Brain pericyte (primary cell): ENCODE results near the gene MAP1LC3B2.

Experiments used
- DNase-seq: peaks from one replicate; pipeline ENCODE4 v3.0.0-alpha.2; 2012; ENCODE audit warnings: low read depth, low spot score

MAP1LC3B2 gene

DNA sequence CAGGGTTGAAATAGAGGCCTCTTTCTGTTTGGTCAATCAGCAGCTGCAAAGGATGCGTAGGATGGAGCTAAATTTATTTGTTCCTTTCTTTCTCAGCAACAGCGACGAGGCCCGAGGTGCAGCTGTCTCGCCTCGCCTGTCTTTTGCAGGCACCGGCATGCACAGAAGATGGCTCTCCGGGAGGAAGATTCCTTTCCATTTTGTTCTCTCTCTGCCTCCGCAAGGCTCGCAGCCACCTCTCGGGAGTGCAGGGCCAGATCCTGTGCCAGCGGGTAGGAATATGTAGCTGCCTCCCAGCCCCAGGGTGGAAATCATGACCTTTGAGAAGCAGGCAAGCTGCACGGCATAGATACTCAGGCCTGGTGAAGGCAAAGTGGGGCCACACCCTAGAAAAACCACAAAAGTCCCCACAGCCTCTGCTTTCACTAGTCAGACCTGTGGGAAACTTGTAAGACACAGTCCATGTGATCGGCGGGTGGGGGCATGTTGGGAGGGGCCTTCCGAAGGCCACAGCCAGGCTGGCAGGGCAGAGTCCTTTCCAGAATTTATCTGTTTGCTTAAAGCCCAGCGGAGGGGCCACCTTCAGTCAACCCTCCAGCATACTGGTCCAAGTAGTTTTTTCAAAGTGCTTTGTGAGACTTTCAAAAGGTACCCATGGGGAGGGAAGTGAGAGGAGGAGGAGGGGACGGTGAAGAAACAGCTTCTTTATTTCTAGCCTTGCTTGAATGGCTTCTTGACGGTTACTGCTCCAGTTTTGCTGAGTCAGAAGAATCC lies at the start of gene MAP1LC3B2:
MAP1LC3B2 (plus strand) TSS at position 220 of the 774 bp plus-strand sequence. CDS start 16,562 bp downstream, outside the sequence.
- no peak for DNase-seq

DNA sequence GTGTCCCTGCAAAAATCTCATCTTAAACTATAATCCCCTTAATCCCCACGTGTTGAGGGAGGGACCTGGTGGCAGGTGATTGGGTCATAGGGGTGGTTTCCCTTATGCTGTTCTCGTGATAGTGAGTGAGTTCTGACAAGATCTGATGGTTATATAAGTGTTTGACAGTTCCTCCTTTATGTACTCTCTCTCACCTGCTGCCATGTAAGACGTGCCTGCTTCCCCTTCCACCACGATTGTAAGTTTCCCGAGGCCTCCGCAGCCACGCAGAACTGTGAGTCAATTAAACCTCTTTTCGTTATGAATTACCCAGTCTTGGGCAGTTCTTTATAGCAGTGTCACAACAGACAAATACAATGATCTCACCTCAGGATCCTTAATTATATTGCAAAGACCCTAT lies 45.2 kb upstream of the MAP1LC3B2 start:
- DNase-seq, result no peak

DNA sequence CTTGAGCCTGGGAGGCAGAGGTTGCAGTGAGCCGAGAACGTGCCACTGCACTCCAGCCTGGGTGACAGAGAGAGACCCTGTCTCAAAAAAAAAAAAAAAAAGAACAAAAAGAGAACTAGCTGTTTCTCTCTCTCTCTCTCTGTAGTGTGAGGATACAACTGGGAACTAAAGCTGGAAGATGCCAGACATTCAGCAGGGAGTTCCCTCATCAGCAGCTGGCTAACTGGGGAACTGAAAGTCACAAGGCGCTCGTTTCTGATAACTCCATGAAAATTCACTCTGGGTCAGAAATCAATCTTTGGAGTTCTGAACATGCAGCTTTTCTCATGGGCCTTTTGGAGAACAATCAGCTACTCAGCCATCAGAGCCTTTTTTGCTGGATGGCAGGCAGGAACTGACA lies 43.5 kb upstream of the MAP1LC3B2 start:
- no peak for DNase-seq

DNA sequence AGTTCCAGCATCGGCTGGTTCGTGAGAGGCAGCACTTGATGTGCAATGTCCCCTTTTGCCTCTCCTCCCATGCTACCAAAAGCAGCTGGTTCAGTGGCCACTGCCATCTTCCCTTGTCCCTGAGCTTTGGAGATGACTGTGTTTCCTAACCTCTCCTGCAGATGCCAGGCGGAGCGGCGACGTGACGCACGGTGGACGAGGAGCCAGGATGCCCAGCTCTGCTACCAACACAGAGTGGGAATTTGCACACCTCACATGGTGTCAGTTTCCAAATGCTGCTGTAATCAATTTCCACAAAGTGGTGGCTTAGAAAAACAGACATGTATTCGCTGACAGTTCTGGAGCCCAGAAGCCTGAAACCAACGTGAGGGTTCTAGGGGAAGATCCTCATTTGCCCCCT lies 42.5 kb upstream of the MAP1LC3B2 start:
- no peak for DNase-seq

DNA sequence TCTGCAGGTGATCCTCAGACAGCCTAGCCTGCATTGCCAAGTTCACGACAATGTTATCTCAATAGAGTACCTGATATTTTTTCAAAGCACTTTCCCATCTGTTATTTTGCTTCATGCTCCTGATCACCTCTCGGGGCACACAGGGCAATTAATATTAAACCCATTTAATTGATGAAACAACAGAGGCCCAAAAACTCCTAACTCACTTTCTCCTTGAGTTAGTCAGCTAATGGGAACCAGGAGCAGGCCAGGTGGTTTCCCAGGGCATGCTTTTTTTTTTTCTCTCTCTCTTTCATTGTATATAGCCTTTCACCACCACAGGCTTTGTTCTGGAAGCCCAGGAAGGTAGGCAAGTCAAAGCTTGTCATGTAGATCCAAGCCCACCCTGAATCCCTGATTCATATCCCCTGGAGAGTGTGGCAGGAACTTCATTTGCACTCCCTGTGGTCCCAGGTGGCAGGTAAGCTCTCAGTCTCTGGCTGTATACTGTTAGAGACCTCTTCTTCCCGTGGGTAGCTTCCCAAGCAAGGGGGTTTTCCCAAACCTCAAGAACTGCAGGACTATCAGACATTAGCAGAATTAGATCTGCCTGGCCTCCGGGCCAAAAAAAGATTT lies 41.6 kb upstream of the MAP1LC3B2 start:
- no peak for DNase-seq

DNA sequence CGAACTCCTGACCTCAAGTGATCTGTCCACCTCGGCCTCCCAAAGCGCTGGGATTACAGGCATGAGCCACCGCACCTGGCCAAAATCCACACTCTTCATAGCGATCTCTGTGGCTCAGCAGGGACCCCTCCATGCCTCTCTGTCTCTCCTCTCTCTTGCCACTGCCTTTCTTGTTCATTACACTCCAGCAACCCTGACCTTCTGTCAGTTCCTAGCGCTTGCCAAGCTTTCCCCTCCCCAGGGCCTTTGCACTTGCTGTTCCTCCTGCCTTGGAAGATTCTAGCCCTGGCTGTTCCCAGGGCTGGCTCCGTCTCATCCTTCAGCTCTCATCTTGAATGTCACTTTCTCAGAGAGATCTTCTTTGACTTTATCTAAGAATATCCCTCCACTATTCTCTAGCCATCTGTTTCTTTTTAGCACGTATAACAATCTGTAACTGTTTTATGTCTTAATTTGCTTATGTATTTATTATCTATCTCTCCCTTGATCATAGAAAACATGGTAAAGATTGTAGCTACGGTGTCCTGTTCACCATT lies 38.9 kb upstream of the MAP1LC3B2 start:
- no peak for DNase-seq

DNA sequence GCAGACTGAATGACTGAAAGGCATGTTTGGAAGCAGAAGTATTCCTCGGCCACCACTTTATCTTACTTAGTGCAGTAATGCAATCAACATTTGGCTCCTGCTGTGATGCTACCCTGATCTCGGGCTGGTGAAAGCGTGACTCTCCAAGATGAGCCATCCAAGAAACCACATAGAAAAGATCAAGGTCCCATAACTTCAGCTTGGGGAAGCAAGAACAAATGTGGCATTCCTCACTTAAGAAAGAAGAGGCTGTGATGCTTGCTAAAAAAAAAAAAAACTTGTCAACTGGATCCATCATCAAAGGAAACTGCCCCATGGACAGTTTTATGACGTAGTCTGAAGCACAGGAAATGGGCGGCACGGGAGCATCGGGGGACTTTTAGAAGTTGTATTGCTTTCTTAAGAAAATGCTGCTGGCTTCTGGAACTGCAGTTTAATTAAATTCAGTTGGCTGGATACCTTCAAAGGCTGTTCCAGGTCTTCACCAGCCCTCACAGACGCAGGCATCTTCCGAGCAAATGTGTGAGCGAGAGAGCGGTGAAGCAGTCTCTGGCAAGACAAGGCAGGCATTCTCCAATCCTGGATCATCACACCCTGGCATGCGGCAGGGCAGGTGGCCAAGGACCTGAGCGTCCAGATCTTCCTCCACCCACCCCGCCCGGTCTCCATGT lies 38.2 kb upstream of the MAP1LC3B2 start:
- no peak for DNase-seq

DNA sequence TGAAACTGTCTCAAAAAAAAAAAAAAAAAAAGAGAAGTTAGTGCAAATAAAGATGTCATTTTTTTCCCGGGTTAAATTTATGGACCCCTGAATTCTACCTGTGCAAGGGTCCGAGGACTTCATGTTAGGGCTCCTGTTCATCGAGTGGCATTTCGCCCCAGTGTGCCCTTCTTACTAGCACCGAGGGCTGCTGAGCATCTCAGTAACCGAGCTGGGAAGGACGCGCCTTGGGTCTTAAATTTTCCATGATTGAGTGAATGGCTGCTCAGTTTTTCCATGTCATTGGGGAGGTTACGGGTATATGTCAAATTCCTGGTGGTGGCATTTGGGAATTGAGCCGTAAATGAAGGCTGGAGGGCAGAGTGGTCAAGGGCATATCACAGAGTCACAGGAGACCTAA lies 34.9 kb upstream of the MAP1LC3B2 start:
- DNase-seq, result no peak

DNA sequence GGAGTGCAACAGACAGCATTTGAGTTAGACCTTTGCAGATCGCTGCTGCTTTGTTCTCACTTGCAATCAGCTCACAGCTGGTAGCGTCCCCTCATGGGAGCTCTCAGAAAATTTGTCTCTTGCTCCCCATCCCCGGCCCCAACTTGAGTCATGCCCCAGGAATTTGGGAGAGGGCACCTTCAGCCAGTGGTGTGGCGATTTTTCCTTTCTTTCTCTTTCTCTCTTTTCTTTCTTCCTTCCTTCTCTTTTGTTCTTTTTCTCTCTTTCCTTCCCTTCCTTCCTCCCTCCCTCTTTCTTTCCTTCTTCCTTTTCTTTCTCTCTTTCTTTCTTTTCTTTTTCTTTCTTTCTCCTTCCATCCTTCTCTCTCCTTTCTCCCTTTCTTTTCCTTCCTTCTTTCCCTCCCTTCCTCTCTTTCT lies 34.2 kb upstream of the MAP1LC3B2 start:
- no peak for DNase-seq

DNA sequence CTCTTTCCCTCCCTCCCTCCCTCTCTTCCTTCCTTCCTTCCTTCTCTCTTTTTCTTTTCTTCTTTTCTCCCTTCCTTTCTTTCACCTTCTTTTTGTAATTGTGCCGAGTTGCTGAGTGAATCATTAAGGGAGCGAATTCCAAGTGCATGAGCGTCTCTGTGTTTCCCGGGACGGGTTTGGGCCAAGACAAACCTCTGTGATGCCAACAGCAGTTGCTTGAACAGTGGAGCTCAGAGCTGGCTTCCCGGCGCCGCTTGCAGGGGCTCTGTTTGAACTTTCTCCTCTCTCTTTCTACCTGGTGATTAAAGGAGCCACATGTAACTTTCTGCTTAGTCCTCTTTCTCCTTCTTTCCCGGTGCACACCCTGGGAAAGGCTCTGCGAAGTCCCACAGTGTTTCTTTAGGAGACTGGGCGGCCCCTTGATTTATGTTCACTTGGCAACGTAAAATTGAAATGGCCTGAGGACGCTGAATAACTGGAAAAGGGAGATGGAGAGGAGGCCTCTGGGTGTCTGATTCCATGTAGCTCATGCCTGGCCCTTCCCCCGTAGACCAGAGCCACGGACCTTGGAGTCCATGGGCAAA lies 33.7 kb upstream of the MAP1LC3B2 start:
- DNase-seq, result no peak

DNA sequence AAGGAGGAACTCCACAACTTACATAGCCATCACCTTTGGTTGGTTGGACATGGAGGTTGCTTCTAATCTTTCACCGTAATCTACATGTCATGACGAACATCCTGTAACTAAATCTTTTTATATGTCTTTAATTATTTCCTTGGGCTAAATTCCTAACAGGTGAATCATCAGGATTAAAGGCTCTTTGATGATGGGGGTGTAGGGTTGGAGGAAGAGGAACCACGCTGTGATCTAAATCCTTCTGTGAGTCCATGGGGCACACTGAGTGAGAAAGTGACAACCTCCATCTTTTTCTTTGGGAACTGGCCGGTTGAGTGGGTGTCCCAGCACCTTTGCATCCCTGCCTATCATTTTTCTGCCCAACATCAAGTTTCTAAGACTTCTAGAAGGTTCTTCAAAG lies 31.1 kb upstream of the MAP1LC3B2 start:
- no peak for DNase-seq

DNA sequence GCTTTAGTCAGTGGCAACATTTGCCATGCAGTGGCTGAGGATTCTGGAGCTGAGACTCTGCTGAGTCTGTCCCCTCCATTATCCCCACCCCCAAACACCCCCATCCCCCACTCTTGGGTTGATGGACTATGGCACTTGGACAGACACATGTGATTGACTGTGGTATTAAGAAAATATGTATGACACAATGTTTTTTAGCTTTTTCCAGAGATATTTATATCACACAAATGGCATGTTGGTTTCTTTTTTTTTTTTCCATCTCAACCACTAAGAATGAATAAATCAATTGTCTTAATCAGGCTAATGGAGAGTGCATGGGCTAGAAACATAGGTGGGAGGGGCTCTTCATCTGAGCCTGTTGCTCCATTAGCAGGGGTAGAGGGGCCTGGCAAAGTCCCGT lies 30.7 kb upstream of the MAP1LC3B2 start:
- DNase-seq, result no peak

DNA sequence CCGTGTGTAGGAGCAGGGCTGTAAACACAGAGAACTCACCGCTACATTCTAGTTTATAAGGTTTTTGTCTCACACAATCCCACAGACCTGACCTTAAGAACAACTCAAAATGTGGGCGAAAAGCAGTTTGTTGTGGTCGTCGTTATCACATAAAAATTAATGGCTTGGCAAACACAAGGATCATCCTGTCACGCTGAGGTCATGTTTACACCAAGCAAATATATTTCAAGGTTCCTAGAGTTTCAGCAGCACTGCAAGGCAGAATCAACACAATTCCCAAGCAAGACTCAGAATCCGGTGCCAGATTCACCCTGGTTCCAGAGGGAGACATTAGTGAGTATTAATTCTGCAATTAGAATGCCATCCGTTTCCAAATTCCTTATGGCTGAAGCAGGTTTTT lies 30.1 kb upstream of the MAP1LC3B2 start:
- DNase-seq, result no peak

DNA sequence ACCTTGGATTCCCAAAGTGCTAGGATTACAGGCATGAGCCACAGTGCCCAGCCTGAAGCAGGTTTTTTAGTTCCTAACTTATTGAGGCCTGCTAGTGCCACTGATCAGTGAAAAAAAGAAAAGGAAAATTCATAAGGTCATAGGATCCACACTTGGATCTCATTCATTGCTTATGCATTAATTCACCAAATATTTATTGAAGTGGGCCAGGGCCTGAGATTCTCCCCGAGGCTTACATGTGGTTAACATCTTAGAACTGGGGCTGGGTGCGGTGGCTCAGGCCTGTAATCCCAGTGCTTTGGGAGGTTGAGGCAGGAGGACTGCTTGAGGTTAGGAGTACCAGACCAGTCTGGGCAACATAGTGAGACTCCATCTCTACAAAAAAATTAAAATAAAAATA lies 29.5 kb upstream of the MAP1LC3B2 start:
- no peak for DNase-seq

DNA sequence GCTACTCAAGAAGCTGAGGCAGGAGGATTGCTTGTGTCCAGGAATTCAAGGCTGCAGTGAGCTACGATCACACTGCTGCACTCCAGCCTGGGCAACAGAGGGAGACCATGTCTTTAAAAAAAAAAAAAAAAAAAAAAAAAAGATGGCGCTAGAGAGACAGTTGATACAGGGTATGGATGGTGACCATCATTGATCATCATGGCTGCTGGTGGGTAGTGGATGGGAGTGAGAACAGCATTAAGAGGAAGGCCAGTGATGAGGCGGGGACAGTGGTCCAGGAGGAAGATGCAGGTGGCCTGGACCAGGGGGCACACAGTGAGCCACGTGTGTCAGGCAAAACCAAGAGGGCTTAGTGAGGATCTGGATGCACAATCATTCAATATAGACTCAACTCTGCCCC lies 26.8 kb upstream of the MAP1LC3B2 start:
- DNase-seq, result no peak

DNA sequence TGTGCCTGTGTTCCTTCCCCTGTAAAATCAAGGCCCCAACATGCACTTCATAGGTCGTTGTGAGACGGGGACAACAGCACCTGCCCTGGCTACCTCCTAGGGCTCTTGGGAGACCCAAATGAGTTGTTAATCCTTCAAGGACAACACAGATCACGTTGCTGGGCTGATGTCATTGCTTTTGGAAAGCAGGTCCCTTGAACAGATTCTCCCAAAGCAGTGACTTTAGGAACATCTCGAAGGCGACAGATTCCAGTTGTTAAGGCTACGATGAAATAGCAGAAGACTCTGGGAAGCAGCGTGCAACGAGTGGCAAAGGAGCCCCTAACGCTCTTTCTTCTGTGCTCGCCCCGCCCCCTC lies 26.2 kb upstream of the MAP1LC3B2 start:
- no peak for DNase-seq

DNA sequence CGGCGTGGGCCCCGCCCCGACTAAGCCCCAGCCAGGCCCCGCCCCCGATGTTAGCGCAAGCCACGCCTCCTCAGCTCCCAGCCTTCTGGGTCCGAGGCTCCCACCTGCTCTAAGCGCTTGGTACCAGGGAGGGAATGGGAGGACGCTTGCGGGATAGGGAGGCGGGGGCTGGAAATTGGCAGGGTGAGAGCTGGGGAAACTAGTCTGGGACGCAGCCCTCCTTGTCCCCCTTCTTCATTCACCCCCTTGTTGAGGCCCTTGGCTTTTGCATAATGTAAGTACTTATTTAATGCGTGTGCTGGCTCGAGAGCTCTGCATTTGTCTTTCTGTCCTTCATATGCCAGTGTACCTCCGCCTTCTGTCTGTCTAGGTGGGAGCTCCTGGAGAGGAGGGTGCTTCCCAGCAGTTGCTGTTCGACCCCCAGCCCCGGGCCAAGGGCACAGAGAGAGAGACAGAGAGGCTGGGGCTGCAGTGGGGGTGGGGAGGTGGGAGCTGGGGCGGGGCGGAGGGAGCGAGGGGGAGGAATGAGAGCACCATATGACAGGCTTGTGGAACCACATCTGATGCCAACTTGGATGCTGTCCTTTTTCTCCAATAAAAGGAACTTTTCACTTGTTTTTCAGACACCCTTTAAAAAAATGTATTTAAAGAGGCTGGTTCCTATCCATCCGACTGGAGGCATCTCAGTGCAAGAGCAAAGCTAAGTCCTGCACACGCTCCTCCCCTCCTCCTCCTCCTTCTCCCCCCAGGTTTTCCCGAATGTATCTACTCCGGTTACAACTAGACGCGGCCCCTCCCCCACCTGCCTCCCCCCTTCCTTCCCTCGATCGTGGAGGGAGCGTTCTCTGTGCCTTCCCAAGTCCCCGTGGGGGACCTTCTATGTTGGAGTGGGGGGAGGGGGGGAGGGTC lies 25.6 kb upstream of the MAP1LC3B2 start:
- no peak for DNase-seq

DNA sequence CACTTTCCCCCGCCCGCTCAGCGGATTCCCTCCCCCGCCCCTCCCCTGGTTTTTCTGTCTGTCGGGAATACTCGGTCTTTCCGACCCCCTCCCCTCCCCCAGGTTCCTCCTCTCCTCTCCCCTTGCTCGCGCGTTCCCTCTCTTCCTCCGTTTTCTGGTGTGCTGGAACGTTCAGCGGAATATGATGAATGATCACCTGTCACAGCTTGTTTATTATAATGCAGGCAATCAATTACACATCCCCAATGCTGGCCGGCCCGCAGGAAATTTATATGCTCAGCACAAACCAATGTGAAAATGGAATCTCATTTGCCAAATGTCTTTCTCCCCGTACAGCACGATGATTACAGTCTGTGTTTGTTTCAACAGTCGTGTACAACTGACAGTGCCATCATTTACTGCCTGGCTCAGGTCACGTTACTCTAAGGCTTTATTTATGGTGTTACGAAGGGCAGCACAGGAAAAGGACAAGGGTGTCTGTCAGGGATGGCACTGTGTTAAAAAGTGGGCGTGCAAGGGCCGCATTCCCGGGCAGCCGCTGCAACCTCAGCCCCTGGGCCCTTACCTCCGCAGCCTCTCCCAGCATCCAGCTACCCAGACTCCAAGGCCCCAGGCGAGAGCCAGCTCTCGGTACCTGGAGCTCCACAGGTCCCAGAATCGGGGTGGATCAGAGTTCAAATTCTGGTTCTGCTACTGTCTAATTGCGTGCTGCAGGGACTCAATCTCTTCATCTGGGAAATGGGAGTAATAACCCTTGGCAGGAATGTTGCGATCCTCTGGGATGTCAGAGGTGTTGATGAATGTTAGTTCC lies 24.7 kb upstream of the MAP1LC3B2 start:
- DNase-seq, result no peak

DNA sequence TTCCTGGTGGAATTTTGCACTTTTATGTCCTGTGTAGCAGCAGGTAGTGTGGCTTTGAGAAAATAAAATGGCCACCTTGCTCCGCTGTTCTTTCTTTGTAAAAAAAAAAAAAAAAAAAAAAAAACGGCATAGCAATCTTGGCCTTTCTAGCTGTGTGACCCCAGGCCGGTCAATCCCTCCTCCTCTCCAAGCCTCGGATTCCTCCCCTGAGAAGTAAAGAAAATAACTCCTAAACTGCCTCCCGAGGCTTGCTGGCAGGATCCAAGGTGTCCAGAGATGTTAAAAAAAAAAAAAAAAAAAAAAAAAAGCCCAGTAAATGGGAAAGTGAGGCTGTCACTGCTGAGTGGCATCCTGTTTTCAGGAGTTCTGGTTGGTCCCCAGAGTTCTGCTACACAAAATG lies 23.9 kb upstream of the MAP1LC3B2 start:
- DNase-seq, result no peak

DNA sequence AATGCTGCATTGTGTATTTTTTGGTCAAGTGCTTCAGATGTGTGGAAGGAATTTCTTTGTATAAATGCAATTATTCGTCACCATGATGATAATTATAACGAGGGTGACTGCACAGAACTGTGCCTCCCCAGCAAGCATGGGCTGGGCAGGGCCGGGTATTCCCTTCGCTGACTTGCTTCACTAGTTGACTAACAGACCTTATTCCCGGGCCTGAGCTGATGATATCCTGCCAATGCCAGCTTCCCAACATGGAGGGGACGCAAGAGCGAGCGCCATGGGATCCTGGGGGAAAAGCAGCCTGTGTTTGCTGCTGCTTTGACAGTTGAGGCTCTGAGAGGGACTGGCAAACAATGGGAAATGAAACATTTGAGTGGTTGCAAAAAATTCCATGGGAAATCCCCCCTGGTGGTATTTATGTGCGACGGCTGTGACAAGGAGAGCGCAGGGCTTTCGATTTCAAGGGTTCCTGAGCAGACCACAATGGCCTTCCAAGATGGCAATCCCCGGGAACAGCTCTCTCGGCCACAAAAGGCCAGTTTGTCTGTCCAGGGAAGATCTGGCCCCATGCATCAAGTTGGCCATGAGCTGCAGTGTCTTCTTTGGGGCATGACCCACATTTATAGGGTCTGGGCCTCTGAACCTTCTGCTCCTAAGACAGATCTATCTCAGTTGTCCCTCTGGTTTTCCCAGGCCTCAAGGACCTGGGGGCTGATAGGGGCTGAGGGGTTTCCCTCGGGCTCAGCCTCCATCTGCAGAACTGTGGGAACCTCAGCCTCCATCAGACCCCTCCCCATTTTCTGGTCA lies 21.9 kb upstream of the MAP1LC3B2 start:
- DNase-seq, result no peak
